NK-92 treated with Interleukin-12 subunit alpha and Interleukin-12 subunit beta, amount 100 ng/mL, for 24 hours (cell line): ENCODE measurements around the gene SPATA25.
"Not testable (repeated sequence)": the region's sequence is repeated elsewhere in the genome, so short reads cannot be mapped to it uniquely, and the experiment has no call there.

Experiments
- DNase-seq: peaks from one replicate; lab custom pipeline; 2025; lab: John Stamatoyannopoulos, UW

Gene SPATA25, protein sequence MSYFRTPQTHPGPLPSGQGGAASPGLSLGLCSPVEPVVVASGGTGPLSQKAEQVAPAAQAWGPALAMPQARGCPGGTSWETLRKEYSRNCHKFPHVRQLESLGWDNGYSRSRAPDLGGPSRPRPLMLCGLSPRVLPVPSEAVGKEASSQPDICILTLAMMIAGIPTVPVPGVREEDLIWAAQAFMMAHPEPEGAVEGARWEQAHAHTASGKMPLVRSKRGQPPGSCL

GRCh38 chr20:45887346-45887715 lies at the start of gene SPATA25:
TSS of gene SPATA25 (minus strand) at chr20:45887622. CDS start at chr20:45887590, 32 bp downstream.
- no peak for DNase-seq

DNA sequence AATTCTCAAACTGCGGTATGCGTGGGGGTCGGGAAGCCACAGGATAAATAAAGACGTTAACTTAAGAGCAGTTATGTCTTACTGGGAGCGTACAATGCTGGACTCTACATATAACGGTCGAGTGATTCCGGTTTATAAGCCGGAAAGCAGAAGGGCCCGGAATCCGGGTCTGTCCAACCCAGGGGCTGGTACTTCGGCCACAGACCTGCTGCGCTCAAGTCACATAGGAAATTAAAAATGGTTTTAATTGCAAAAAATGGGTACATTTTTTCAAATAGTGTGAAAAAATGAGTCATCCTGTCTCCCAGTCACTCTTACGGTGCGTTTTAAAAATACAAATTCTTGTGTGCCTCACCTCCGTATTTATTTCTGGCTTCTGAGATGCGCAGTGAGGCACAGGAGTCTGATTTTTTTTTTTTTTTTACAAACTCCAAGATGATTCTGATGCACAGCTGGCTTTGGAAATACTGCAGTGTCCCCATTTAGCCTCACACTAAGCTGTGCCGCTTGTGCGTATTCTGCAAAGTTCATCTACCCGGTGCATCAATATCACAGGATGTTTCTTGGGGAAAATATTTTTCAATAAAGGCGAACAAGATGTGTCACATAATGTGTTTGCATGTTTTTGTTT lies 48.1 kb upstream of the SPATA25 start:
- DNase-seq: no peak

GRCh38 chr20:45934586-45935415 lies 47.4 kb upstream of the SPATA25 start, which contains the start of gene PCIF1:
TSS of gene PCIF1 (plus strand) at chr20:45934683. CDS start at chr20:45939000, 4,317 bp downstream.
- peak; percentile 99 for DNase-seq

- DNase-seq: peak; percentile 80
These were observed 46.7 kb upstream of the SPATA25 start for GRCh38 chr20:45934046-45934585.

- DNase-seq: peak; percentile 30
These were observed 46.0 kb upstream of the SPATA25 start for GRCh38 chr20:45933266-45934045.

GRCh38 chr20:45931680-45932079 lies 44.3 kb upstream of the SPATA25 start:
- not testable (repeated sequence) for DNase-seq

DNA sequence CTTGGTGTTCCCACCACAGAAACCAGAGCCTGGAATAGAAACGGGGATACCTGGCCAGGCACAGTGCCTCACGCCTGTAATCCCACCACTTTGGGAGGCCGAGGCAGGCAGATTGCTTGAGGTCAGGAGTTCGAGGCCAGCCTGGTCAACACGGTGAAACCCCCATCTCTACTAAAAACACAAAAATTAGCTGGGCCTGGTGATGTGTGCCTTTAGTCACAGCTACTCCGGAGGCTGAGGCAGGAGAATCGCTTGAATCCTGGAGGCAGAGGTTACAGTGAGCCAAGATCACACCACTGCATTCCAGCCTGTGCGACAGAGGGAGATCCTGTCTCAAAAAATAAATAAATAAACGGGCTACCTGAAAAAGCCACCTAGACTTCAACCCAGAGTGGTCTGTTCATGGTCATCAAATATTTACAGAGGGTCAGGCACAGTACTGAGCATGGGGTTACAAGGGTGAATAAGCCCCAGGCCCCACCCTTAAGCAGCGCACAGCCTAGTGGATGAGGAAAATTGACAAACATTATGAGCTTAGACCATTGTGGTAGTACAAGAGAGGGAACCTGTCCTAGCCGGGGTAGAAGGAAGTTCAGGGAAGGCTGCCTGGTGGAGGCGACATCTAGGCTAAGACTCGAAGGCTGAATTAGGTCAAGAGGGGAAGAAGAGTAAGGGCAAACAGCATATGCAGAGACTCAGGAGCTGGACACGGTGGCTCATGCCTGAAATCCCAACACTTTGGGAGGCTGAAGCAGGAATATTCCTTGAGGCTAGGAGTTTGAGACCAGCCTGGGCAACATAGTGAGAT lies 39.9 kb upstream of the SPATA25 start:
- DNase-seq: no peak

DNA sequence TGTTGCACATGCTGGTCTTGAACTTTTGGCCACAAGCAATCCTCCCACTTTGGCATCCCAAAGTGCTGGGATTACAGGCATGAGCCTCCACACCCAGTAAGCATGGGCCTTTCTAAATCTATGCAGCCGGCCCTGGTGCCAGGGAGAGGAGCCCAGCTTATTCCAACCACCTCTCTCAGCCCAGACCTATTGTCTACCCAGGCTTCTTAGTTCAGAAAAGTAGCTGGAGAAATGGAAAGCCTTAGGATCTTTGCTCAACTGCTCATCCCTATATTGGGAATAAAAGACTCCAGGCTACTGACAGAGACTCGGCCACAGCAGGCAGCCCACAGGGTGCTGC lies 39.3 kb upstream of the SPATA25 start:
- no peak for DNase-seq

- DNase-seq: no peak
These were observed 38.5 kb upstream of the SPATA25 start for GRCh38 chr20:45925821-45926506.

- no peak for DNase-seq
These were observed 37.2 kb upstream of the SPATA25 start for GRCh38 chr20:45924391-45925261.

GRCh38 chr20:45921337-45922189 lies 34.1 kb upstream of the SPATA25 start:
- no peak for DNase-seq

DNA sequence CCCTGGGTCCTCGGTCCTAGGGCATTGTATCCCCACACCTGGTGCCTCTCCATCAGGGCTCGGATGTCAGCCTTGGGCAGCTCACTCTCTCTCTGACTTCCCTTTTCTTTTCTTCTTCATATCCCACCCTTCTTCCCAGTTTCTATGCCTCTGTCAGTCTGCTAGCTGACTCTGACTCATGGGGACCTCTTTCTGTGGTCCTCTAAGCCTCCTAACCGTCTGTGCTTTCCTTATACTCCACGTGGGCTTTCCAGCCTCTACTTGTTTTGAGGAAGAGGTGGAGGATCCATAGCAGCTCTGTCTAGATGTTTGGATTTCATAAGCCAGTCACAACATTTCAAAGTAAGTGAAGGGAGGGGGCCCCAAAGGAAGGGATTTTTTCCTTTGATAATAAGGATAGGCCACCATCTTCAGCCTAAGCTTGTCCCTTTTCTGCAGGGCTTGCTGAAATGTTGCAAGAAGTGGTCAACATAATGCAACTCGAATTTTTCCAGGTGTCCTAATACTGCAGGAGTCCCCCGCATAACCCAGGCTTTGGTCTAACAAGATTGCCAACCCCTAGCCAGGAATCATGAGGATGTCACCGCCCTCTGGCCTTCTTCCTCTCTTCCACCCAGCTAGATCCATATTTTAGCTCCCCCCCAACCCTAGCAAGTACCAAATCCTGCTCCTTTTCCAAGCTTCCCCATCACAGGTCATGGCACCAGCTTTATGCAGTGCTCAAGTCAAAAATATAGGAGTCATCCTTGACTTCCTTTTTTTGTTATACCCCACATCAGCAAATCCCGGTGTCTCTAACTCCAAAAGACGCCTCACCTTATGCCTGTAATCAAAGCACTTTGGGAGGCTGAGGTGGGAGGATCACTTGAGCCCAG lies 33.3 kb upstream of the SPATA25 start:
- no peak for DNase-seq

DNA sequence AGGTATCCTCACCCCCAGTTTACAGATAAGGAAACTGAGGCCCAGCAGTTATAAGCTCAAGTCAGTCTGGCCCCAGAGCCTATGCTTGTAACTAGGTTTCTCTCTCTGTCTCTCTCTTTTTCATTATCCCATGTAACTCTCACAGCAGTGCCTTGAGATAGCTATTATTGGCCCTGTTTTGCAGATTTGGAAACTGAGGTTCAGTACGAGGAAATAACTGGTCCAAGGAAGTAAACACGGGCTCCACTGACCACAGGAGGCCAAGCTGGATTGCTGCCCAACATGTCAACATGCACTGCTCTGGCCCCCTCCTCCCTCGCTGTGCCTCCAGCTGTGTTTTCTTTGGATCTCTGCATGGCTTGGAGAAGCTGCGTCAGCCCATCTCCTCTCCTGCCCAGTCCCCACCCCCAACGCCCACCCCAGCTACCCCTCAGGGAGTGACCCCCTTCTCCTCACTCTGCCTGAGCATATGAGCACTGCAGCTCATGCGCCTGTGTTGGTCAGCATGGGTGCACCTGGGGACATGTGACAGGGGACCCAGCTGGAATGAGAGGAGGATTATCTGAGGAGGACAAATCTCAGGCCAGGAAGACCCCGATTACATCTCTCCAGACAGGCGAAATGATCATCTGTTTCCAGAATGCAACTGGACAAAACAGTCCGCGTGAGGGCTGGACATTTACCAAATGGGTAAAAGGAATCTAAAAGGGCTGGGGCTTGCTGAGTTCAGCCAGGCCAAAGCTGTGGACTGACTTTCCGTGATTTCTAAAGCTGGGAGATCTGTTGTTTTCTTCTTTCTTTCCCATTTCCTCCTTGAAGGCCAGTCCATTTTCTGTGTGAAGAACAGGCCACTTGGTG lies 32.3 kb upstream of the SPATA25 start:
- no peak for DNase-seq

DNA sequence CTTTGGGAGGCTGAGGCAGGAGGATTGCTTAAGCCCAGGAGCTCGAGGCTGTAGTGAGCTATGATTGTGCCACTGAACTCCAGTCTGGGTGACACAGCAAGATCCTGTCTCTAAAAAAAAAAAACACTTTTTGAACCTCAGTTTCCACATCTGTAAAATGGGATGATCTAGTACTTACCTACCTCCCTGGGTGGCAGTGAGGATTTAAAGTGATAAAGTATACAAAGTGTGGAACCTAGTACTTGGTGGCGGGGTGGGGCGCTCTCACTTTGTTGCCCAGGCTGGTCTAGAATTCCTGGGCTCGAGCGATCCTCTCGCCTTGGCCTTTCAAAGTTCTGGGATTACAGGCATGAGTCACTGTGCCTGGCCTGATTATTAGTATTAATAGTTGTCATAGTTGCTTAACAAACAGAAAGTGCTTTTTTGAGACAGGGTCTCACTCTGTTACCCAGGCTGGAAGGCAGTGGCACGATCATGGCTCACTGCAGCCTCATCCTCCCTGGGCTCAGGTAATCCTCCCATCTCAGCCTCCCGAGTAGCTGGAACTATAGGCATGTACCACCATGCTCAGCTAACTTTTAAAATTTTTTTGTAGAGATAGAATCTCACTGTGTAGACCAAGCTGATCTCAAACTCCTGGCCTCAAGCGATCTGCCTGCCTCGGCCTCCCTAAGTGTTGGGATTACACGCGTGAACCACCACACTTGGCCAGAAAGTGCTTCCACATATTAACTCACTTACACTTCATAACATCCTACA lies 31.5 kb upstream of the SPATA25 start:
- no peak for DNase-seq

GRCh38 chr20:45918182-45918737 lies 30.8 kb upstream of the SPATA25 start:
- no peak for DNase-seq

GRCh38 chr20:45917790-45918141 lies 30.3 kb upstream of the SPATA25 start:
- DNase-seq: no peak
